Stimulated activated CD4-positive, alpha-beta T cell treated with anti-CD3 and anti-CD28 coated beads, Interleukin-1b, Interleukin-23, amount 100 ng/mL, for 4 hours (primary cell): ENCODE results near the gene NFIB.

ENCODE experiments used
- DNase-seq, 2 donors: peaks; one replicate each; pipeline ENCODE4 v3.0.0-alpha.2; 2020; ENCODE audit warnings: low read depth in 2 of 2

The NFIB gene

GRCh38 chr9:14246951-14247350 lies 67.0 kb downstream of the NFIB start:
- no peak for DNase-seq

- no peak for DNase-seq
Observed at GRCh38 chr9:14245901-14246525, 67.9 kb downstream of the NFIB start.

- no peak for DNase-seq
Observed at GRCh38 chr9:14243514-14244042, 70.4 kb downstream of the NFIB start.

- DNase-seq = no peak
Observed at GRCh38 chr9:14242150-14242805, 71.7 kb downstream of the NFIB start.

- DNase-seq = no peak
Observed at GRCh38 chr9:14240537-14240936, 73.4 kb downstream of the NFIB start.

- no peak for DNase-seq
Observed at GRCh38 chr9:14238518-14238917, 75.4 kb downstream of the NFIB start.

- DNase-seq = no peak
Observed at GRCh38 chr9:14238079-14238478, 75.9 kb downstream of the NFIB start.

- no peak for DNase-seq
Observed at GRCh38 chr9:14236591-14236990, 77.3 kb downstream of the NFIB start.

GRCh38 chr9:14232111-14232510 lies 81.8 kb downstream of the NFIB start:
- no peak for DNase-seq

- no peak for DNase-seq
Observed at GRCh38 chr9:14231196-14231990, 82.5 kb downstream of the NFIB start.

- no peak for DNase-seq
Observed at GRCh38 chr9:14228602-14229001, 85.3 kb downstream of the NFIB start.

- no peak for DNase-seq
Observed at GRCh38 chr9:14226855-14227532, 86.9 kb downstream of the NFIB start.

- DNase-seq = no peak
Observed at GRCh38 chr9:14223081-14223480, 90.9 kb downstream of the NFIB start.

- DNase-seq = no peak
Observed at GRCh38 chr9:14222149-14222835, 91.6 kb downstream of the NFIB start.

GRCh38 chr9:14221558-14221957 lies 92.4 kb downstream of the NFIB start:
- no peak for DNase-seq

- DNase-seq = no peak
Observed at GRCh38 chr9:14221119-14221518, 92.8 kb downstream of the NFIB start.

- DNase-seq = no peak
Observed at GRCh38 chr9:14220256-14220655, 93.7 kb downstream of the NFIB start.

- no peak for DNase-seq
Observed at GRCh38 chr9:14219850-14220249, 94.1 kb downstream of the NFIB start.

GRCh38 chr9:14218253-14218652 lies 95.7 kb downstream of the NFIB start:
- no peak for DNase-seq

- no peak for DNase-seq
Observed at GRCh38 chr9:14216612-14217194, 97.2 kb downstream of the NFIB start.

- DNase-seq = no peak
Observed at GRCh38 chr9:14215614-14216013, 98.3 kb downstream of the NFIB start.
